HepG2 (cell line): ENCODE results near the gene CHKB. TPM values are rescaled to one million over a fixed set of nuclear protein-coding genes. Genes with fewer than 3 reads are reported as not detected.

Experiments
- AKAP8 ChIP-seq: sonication (generic); formaldehyde crosslinking; IDR thresholded peaks from 2 replicates; pipeline ENCODE4 v1.5.1; 2020; ENCODE audit warnings: mild to moderate bottlenecking, missing genetic modification reagents
- CSRNP2 ChIP-seq: sonication (generic); formaldehyde crosslinking; conservative IDR thresholded peaks from 2 replicates; pipeline ENCODE4 v1.8.0; 2022; ENCODE audit warnings: low read depth, missing genetic modification reagents
- ESRRA ChIP-seq: sonication (generic); formaldehyde crosslinking; IDR thresholded peaks from 2 replicates; pipeline ENCODE4 v1.5.1; 2020; ENCODE audit warnings: mild to moderate bottlenecking, low read depth, missing genetic modification reagents
- FOXA1 ChIP-seq, 2 experiments: fragments of 450-650 bp in 1 of 2; sonication (generic) in 1 of 2; formaldehyde crosslinking in 1 of 2; IDR thresholded peaks; 2 replicates each; pipeline versions ENCODE4 v1.4.0 to v1.6.1; 2016 to 2020; ENCODE audit warnings: missing genetic modification reagents in 1 of 2
- GATAD1 ChIP-seq: IDR thresholded peaks from 2 replicates; pipeline ENCODE4 v1.6.1; 2016; ENCODE audit warnings: missing genetic modification reagents, missing compliant biosample characterization
- GATAD2A ChIP-seq: IDR thresholded peaks from 2 replicates; pipeline ENCODE4 v1.6.1; 2016
- HIVEP1 ChIP-seq: sonication (generic); formaldehyde crosslinking; IDR thresholded peaks from 2 replicates; pipeline ENCODE4 v1.4.0; 2020; ENCODE audit warnings: mild to moderate bottlenecking, missing genetic modification reagents
- HOXA3 ChIP-seq: sonication (generic); formaldehyde crosslinking; IDR thresholded peaks from 2 replicates; pipeline ENCODE4 v1.5.0; 2020; ENCODE audit warnings: missing genetic modification reagents
- MAFF ChIP-seq: IDR thresholded peaks from 2 replicates; pipeline ENCODE4 v1.6.1; 2011; ENCODE audit warnings: low read depth, low read length, improper control_type of control experiment
- NR2F2 ChIP-seq: IDR thresholded peaks from 2 replicates; pipeline ENCODE4 v1.6.1; 2012; ENCODE audit warnings: low read depth, inconsistent platforms, borderline replicate concordance
- SMAD9 ChIP-seq: sonication (generic); formaldehyde crosslinking; IDR thresholded peaks from 2 replicates; pipeline ENCODE4 v1.5.1; 2020; ENCODE audit warnings: mild to moderate bottlenecking, missing genetic modification reagents
- STAT6 ChIP-seq: sonication (generic); formaldehyde crosslinking; IDR thresholded peaks from 2 replicates; pipeline ENCODE4 v1.4.0; 2020; ENCODE audit warnings: missing genetic modification reagents, mild to moderate bottlenecking, borderline replicate concordance
- TOE1 ChIP-seq: sonication (generic); formaldehyde crosslinking; IDR thresholded peaks from 2 replicates; pipeline ENCODE4 v1.4.0; 2020; ENCODE audit warnings: mild to moderate bottlenecking, missing genetic modification reagents
- ZBTB33 ChIP-seq: sonication (generic); formaldehyde crosslinking; IDR thresholded peaks from 2 replicates; pipeline ENCODE4 v1.4.0; 2020; ENCODE audit warnings: missing genetic modification reagents
- ZBTB42 ChIP-seq: sonication (generic); formaldehyde crosslinking; IDR thresholded peaks from 2 replicates; pipeline ENCODE4 v1.5.0; 2020; ENCODE audit warnings: mild to moderate bottlenecking, missing genetic modification reagents
- ZFP36 ChIP-seq: fragments of 150-350 bp; IDR thresholded peaks from 2 replicates; pipeline ENCODE4 v1.6.1; 2018; ENCODE audit warnings: borderline replicate concordance, low read length, low read depth; ENCODE audit not compliant: partially characterized antibody
- ZFP91 ChIP-seq: sonication (generic); formaldehyde crosslinking; IDR thresholded peaks from 2 replicates; pipeline ENCODE4 v1.9.0; 2022; ENCODE audit warnings: missing genetic modification reagents, mild to moderate bottlenecking, borderline replicate concordance
- ZFY ChIP-seq: sonication (generic); formaldehyde crosslinking; IDR thresholded peaks from 2 replicates; pipeline ENCODE4 v1.4.0; 2020; ENCODE audit warnings: missing genetic modification reagents
- ZNF207 ChIP-seq: fragments of 450-650 bp; IDR thresholded peaks from 2 replicates; pipeline ENCODE4 v1.6.1; 2016; ENCODE audit warnings: antibody characterized with exemption, borderline replicate concordance
- ZNF878 ChIP-seq: sonication (generic); formaldehyde crosslinking; IDR thresholded peaks from 2 replicates; pipeline ENCODE4 v1.8.1; 2023; ENCODE audit warnings: mild to moderate bottlenecking, missing genetic modification reagents, moderate library complexity
- ZNF883 ChIP-seq: sonication (generic); formaldehyde crosslinking; IDR thresholded peaks from 2 replicates; pipeline ENCODE4 v1.5.1; 2020; ENCODE audit warnings: mild to moderate bottlenecking, missing genetic modification reagents; ENCODE audit errors: not compliant biosample characterization
- polyA plus RNA-seq, 8 experiments: library from polyadenylated mRNA; depleted of rRNA in 3 of 8; stranded (reverse) in 7 of 8; unstranded in 1 of 8; fragments of >200 nt; fragmentation: Illumina TruSeq in 4 of 8; extraction: Trizol in 4 of 8; gene quantifications; 2 replicates each; pipeline versions ENCODE4 v1.2.1 to v1.2.3, GENCODE V29; 2011 to 2016; ENCODE audit warnings: low read depth in 4 of 8, missing spikeins in 1 of 8, mixed read lengths in 1 of 8; ENCODE audit not compliant: insufficient read depth in 1 of 8
- total RNA-seq, 5 experiments: library from RNA; depleted of rRNA; stranded (reverse); fragments of >200 nt; fragmentation: Illumina TruSeq; extraction: Trizol; gene quantifications; 2 replicates each; pipeline ENCODE4 v1.2.3, GENCODE V29; 2016; ENCODE audit warnings: low read depth in 1 of 5

The CHKB gene
- total and polyA plus RNA-seq, 2 of the 13 experiments (the other 11 are each of a cell fraction or from before 2014, with no cell fraction given): 24.5 to 42.7 TPM

- TF ChIP-seq ZBTB33 (CRISPR knock-in tag): peak; percentile 69; the same call in 1 of the 2 replicates
- TF ChIP-seq SMAD9: peak; percentile 99
- TF ChIP-seq ZFP36: no peak
- peak; percentile 76 for TF ChIP-seq ZFP91
- no peak for TF ChIP-seq ZNF207
- TF ChIP-seq CSRNP2: peak; percentile 96
- TF ChIP-seq HIVEP1 (CRISPR knock-in tag): peak; percentile 72; the same call in 1 of the 2 replicates
- TF ChIP-seq FOXA1 (IDR thresholded peaks at IDR 0.05): no peak
- peak; percentile 63 for TF ChIP-seq FOXA1 (CRISPR knock-in tag; IDR thresholded peaks at IDR 0.05)
- TF ChIP-seq NR2F2: no peak
- peak; percentile 80 for TF ChIP-seq ZFY (CRISPR knock-in tag)
- peak; percentile 69; the same call in 1 of the 2 replicates for TF ChIP-seq ESRRA
- TF ChIP-seq ZNF883 (CRISPR knock-in tag): peak; percentile 99
- peak; percentile 93; the same call in 1 of the 2 replicates for TF ChIP-seq TOE1 (CRISPR knock-in tag)
- TF ChIP-seq MAFF: no peak
- peak; percentile 97 for TF ChIP-seq ZNF878
- TF ChIP-seq ZBTB42 (CRISPR knock-in tag): peak; percentile 85; the same call in 1 of the 2 replicates
- TF ChIP-seq GATAD1 (CRISPR knock-in tag): peak; percentile 79
- peak; percentile 64 for TF ChIP-seq GATAD2A (CRISPR knock-in tag)
- peak; percentile 93 for TF ChIP-seq HOXA3 (CRISPR knock-in tag)
- TF ChIP-seq STAT6 (CRISPR knock-in tag): no peak
- TF ChIP-seq AKAP8 (CRISPR knock-in tag): peak; percentile 85
Observed at GRCh38 chr22:50599816-50600455, 17.3 kb upstream of the CHKB start (continued).
